Liver (tissue), 9 donors: ENCODE measurements around the gene CACNA2D1. TPM values are rescaled to one million over a fixed set of nuclear protein-coding genes. Genes with fewer than 3 reads are reported as not detected.

Experiments used
- DNase-seq: peaks from one replicate; pipeline ENCODE4 v3.0.0-alpha.2; 2017; ENCODE audit warnings: low spot score
- H3K27ac ChIP-seq, 2 donors: one replicate each; pipeline ENCODE4 v1.7.0; 2013; ENCODE audit warnings: inconsistent platforms in 2 of 2, low read length in 2 of 2, control low read depth in 1 of 2, low read depth in 1 of 2, mild to moderate bottlenecking in 1 of 2
- H3K27me3 ChIP-seq, 4 donors: one replicate each; pipeline versions ENCODE4 v1.6.1 to v1.7.0; 2013; ENCODE audit warnings: low read length in 3 of 4, inconsistent platforms in 1 of 4, mild to moderate bottlenecking in 1 of 4, moderate library complexity in 1 of 4; ENCODE audit not compliant: control insufficient read depth in 4 of 4, insufficient read depth in 4 of 4
- H3K36me3 ChIP-seq, 4 donors: one replicate each; pipeline versions ENCODE4 v1.6.1 to v1.7.0; 2013; ENCODE audit warnings: low read length in 3 of 4, mild to moderate bottlenecking in 3 of 4, low read depth in 1 of 4, moderate library complexity in 1 of 4; ENCODE audit not compliant: control insufficient read depth in 4 of 4, insufficient read depth in 3 of 4
- H3K4me1 ChIP-seq, 4 donors: one replicate each; pipeline versions ENCODE4 v1.6.1 to v1.7.0; 2013; ENCODE audit warnings: low read length in 3 of 4, mild to moderate bottlenecking in 3 of 4, moderate library complexity in 1 of 4; ENCODE audit not compliant: control insufficient read depth in 4 of 4, insufficient read depth in 4 of 4
- H3K4me3 ChIP-seq, 3 donors: one replicate each; pipeline versions ENCODE4 v1.6.1 to v1.7.0; 2013; ENCODE audit warnings: low read length in 3 of 3, control low read depth in 1 of 3, low read depth in 1 of 3, mild to moderate bottlenecking in 1 of 3
- H3K9ac ChIP-seq, 2 donors: one replicate each; pipeline ENCODE4 v1.7.0; 2013; ENCODE audit warnings: low read length in 2 of 2, mild to moderate bottlenecking in 2 of 2, moderate library complexity in 2 of 2, control low read depth in 1 of 2, low read depth in 1 of 2
- H3K9me3 ChIP-seq, 4 donors: one replicate each; pipeline versions ENCODE4 v1.6.1 to v1.7.0; 2013; ENCODE audit warnings: low read length in 3 of 4; ENCODE audit not compliant: control insufficient read depth in 4 of 4
- EGR1 ChIP-seq, 2 donors: IDR thresholded peaks; 2 replicates each; pipeline ENCODE4 v1.6.1; 2016 to 2018; ENCODE audit warnings: antibody characterized with exemption in 2 of 2, low read depth in 2 of 2
- FOXA1 ChIP-seq: IDR thresholded peaks from 2 replicates; pipeline ENCODE4 v1.6.1; 2016; ENCODE audit warnings: antibody characterized with exemption
- FOXA2 ChIP-seq: IDR thresholded peaks from 2 replicates; pipeline ENCODE4 v1.6.1; 2016; ENCODE audit warnings: antibody characterized with exemption
- GABPA ChIP-seq, 2 donors: IDR thresholded peaks in 1 of 2; conservative IDR thresholded peaks in 1 of 2; 2 replicates each; pipeline ENCODE4 v1.6.1; 2016; ENCODE audit warnings: antibody characterized with exemption in 2 of 2, mild to moderate bottlenecking in 1 of 2, moderate library complexity in 1 of 2
- HNF4G ChIP-seq: IDR thresholded peaks from 2 replicates; pipeline ENCODE4 v1.6.1; 2016; ENCODE audit warnings: antibody characterized with exemption
- JUND ChIP-seq, 2 donors: IDR thresholded peaks; 2 replicates each; pipeline ENCODE4 v1.6.1; 2016; ENCODE audit warnings: antibody characterized with exemption in 2 of 2
- NR2F2 ChIP-seq: IDR thresholded peaks from 2 replicates; pipeline ENCODE4 v1.6.1; 2016; ENCODE audit warnings: antibody characterized with exemption
- RXRA ChIP-seq, 2 donors: IDR thresholded peaks; 2 replicates each; pipeline ENCODE4 v1.6.1; 2017 to 2018; ENCODE audit warnings: antibody characterized with exemption in 2 of 2, mild to moderate bottlenecking in 1 of 2
- SP1 ChIP-seq: IDR thresholded peaks from 2 replicates; pipeline ENCODE4 v1.6.1; 2018; ENCODE audit warnings: antibody characterized with exemption, mild to moderate bottlenecking
- TAF1 ChIP-seq: conservative IDR thresholded peaks from 2 replicates; pipeline ENCODE4 v1.6.1; 2016; ENCODE audit warnings: antibody characterized with exemption, mild to moderate bottlenecking
- WGBS: extraction: QIAGEN DNeasy Blood & Tissue Kit; methylation state at CpG from one replicate; pipeline ENCODE4 v1.1.7; 2013; 5-methylcytosine and 5-hydroxymethylcytosine counted together
- polyA plus RNA-seq, 2 donors: library from polyadenylated mRNA; stranded (reverse) in 1 of 2; unstranded in 1 of 2; fragments of 200-250 nt in 1 of 2; fragments of >200 nt in 1 of 2; fragmentation: Nextera tagmentation in 1 of 2; extraction: Ambion mirVana in 1 of 2; gene quantifications; one replicate each; pipeline versions ENCODE4 v1.2.1 to v1.2.3, GENCODE V29; 2013 to 2015
- total RNA-seq, 2 donors: library from RNA; depleted of rRNA; stranded (reverse); fragments of >200 nt; gene quantifications; one replicate each; pipeline ENCODE4 v1.2.3, GENCODE V29; 2014
- TF ChIP-seq, protein P1 (sequence below): fragments of 150-350 bp; IDR thresholded peaks from 2 replicates; pipeline ENCODE4 v1.5.1; 2017; ENCODE audit warnings: improper control_type of control experiment, low read depth, low read length; ENCODE audit not compliant: missing input control
- TF ChIP-seq, protein P2 (sequence below): IDR thresholded peaks from 2 replicates; pipeline ENCODE4 v1.6.1; 2016; ENCODE audit warnings: antibody characterized with exemption
- TF ChIP-seq, protein P3 (sequence below): IDR thresholded peaks from 2 replicates; pipeline ENCODE4 v1.6.1; 2016; ENCODE audit warnings: antibody characterized with exemption
- TF ChIP-seq, protein P4 (sequence below): IDR thresholded peaks from 2 replicates; pipeline ENCODE4 v1.6.1; 2016; ENCODE audit warnings: antibody characterized with exemption, mild to moderate bottlenecking
- TF ChIP-seq, protein P5 (sequence below): IDR thresholded peaks from 2 replicates; pipeline ENCODE4 v1.6.1; 2016; ENCODE audit warnings: antibody characterized with exemption
- donor health status: healthy.
- donor health status: healthy.
- donor health status: healthy.
- donor health status: healthy.
- donor health status: healthy.

Gene CACNA2D1
- total and polyA plus RNA-seq, 4 donors = 0.42 to 2.3 (median 0.94) TPM

DNA sequence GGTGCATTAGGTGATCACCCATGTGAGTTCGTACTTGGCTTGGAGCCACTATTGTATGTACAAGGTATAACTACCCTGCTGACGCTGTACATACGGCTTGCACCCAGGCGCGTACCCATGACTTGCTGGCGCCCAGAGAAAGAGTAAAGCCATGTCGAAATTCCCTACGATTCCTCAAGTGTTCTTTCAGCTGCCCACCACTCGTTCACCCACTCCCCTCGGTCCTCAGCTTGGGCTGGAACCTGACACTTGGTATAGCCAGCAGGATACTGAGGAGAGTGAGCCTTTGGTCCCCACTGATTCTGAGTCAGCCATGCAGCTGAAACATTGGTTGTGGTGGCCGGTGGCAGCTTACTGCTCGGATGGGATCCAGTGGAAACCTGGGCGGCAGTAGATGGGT, 241.5 kb downstream of the CACNA2D1 start:
- no peak for DNase-seq
- WGBS = 92% methylated on average over 13 of the region's 13 CpGs
- Histone ChIP-seq H3K27ac (no peak overlapping the region), H3K9me3 (no peaks in the 10 kb centered on the region), H3K27me3 (no peaks in the 10 kb centered on the region), H3K4me3 (no peak overlapping the region), H3K9ac (no peak overlapping the region), H3K36me3 (no peaks in the 10 kb centered on the region), H3K4me1 (no peaks in the 10 kb centered on the region)
- TF ChIP-seq FOXA2 = no peak
- TF ChIP-seq, protein P1, sequence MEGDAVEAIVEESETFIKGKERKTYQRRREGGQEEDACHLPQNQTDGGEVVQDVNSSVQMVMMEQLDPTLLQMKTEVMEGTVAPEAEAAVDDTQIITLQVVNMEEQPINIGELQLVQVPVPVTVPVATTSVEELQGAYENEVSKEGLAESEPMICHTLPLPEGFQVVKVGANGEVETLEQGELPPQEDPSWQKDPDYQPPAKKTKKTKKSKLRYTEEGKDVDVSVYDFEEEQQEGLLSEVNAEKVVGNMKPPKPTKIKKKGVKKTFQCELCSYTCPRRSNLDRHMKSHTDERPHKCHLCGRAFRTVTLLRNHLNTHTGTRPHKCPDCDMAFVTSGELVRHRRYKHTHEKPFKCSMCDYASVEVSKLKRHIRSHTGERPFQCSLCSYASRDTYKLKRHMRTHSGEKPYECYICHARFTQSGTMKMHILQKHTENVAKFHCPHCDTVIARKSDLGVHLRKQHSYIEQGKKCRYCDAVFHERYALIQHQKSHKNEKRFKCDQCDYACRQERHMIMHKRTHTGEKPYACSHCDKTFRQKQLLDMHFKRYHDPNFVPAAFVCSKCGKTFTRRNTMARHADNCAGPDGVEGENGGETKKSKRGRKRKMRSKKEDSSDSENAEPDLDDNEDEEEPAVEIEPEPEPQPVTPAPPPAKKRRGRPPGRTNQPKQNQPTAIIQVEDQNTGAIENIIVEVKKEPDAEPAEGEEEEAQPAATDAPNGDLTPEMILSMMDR = no peak

DNA sequence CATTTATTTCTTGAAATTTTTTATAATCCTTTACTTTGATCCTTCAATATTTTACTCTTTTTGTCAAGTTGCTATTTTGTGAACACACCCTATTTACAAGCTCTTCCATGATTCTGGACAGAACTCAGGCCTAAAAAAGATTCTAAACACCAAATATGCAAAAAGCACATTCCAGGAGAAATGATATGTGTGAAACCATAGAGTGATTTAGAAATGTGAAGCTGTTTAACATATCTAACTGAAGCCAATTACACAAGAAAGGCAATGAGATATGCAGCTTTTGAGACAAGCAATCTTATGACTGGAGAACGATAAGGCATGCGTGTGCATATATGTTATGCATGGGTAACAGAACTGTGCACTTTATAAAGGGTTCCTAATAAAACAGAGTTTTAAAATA, 243.0 kb downstream of the CACNA2D1 start:
- Histone ChIP-seq H3K4me3 (no peak overlapping the region), H3K27ac (no peak overlapping the region), H3K9me3 (no peaks in the 10 kb centered on the region), H3K9ac (no peak overlapping the region), H3K4me1 (no peaks in the 10 kb centered on the region), H3K36me3 (no peaks in the 10 kb centered on the region), H3K27me3 (no peaks in the 10 kb centered on the region)
- TF ChIP-seq JUND (IDR thresholded peaks at IDR 0.05) (no peak), GABPA (IDR thresholded peaks at IDR 0.05 in 1 of 2, conservative IDR thresholded peaks at IDR 0.05 in 1 of 2) (no peak), RXRA (IDR thresholded peaks at IDR 0.05) (no peak), FOXA2 (no peak), SP1 (no peak), FOXA1 (no peak), TAF1 (no peak), EGR1 (IDR thresholded peaks at IDR 0.05; ENCODE audit: low read depth in 2 of 2) (no peak), NR2F2 (no peak), HNF4G (no peak)
- TF ChIP-seq, protein P1 = no peak
- TF ChIP-seq, protein P2, sequence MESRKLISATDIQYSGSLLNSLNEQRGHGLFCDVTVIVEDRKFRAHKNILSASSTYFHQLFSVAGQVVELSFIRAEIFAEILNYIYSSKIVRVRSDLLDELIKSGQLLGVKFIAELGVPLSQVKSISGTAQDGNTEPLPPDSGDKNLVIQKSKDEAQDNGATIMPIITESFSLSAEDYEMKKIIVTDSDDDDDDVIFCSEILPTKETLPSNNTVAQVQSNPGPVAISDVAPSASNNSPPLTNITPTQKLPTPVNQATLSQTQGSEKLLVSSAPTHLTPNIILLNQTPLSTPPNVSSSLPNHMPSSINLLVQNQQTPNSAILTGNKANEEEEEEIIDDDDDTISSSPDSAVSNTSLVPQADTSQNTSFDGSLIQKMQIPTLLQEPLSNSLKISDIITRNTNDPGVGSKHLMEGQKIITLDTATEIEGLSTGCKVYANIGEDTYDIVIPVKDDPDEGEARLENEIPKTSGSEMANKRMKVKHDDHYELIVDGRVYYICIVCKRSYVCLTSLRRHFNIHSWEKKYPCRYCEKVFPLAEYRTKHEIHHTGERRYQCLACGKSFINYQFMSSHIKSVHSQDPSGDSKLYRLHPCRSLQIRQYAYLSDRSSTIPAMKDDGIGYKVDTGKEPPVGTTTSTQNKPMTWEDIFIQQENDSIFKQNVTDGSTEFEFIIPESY = no peak
- TF ChIP-seq, protein P3, sequence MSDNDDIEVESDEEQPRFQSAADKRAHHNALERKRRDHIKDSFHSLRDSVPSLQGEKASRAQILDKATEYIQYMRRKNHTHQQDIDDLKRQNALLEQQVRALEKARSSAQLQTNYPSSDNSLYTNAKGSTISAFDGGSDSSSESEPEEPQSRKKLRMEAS = no peak
- TF ChIP-seq, protein P4, sequence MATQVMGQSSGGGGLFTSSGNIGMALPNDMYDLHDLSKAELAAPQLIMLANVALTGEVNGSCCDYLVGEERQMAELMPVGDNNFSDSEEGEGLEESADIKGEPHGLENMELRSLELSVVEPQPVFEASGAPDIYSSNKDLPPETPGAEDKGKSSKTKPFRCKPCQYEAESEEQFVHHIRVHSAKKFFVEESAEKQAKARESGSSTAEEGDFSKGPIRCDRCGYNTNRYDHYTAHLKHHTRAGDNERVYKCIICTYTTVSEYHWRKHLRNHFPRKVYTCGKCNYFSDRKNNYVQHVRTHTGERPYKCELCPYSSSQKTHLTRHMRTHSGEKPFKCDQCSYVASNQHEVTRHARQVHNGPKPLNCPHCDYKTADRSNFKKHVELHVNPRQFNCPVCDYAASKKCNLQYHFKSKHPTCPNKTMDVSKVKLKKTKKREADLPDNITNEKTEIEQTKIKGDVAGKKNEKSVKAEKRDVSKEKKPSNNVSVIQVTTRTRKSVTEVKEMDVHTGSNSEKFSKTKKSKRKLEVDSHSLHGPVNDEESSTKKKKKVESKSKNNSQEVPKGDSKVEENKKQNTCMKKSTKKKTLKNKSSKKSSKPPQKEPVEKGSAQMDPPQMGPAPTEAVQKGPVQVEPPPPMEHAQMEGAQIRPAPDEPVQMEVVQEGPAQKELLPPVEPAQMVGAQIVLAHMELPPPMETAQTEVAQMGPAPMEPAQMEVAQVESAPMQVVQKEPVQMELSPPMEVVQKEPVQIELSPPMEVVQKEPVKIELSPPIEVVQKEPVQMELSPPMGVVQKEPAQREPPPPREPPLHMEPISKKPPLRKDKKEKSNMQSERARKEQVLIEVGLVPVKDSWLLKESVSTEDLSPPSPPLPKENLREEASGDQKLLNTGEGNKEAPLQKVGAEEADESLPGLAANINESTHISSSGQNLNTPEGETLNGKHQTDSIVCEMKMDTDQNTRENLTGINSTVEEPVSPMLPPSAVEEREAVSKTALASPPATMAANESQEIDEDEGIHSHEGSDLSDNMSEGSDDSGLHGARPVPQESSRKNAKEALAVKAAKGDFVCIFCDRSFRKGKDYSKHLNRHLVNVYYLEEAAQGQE = no peak
- TF ChIP-seq, protein P5, sequence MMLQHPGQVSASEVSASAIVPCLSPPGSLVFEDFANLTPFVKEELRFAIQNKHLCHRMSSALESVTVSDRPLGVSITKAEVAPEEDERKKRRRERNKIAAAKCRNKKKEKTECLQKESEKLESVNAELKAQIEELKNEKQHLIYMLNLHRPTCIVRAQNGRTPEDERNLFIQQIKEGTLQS = no peak
- 84% methylated on average over 2 of the region's 2 CpGs for WGBS
- DNase-seq = no peak
